GM18868 (cell line): Measurements from ENCODE around the gene PAPPA2.
A peak's percentile ranks its signal among the peaks of the same experiment; 100 is the strongest.
"Not testable (repeated sequence)": the region's sequence is repeated elsewhere in the genome, so short reads cannot be mapped to it uniquely, and the experiment has no call there.

Experiments used
- ATAC-seq: cut with Tn5 transposase; IDR thresholded peaks from one replicate; pipeline ENCODE4 v1.9.1; 2021; ENCODE audit warnings: mild to moderate bottlenecking, moderate library complexity; ENCODE audit not compliant: unreplicated experiment

The PAPPA2 gene, protein sequence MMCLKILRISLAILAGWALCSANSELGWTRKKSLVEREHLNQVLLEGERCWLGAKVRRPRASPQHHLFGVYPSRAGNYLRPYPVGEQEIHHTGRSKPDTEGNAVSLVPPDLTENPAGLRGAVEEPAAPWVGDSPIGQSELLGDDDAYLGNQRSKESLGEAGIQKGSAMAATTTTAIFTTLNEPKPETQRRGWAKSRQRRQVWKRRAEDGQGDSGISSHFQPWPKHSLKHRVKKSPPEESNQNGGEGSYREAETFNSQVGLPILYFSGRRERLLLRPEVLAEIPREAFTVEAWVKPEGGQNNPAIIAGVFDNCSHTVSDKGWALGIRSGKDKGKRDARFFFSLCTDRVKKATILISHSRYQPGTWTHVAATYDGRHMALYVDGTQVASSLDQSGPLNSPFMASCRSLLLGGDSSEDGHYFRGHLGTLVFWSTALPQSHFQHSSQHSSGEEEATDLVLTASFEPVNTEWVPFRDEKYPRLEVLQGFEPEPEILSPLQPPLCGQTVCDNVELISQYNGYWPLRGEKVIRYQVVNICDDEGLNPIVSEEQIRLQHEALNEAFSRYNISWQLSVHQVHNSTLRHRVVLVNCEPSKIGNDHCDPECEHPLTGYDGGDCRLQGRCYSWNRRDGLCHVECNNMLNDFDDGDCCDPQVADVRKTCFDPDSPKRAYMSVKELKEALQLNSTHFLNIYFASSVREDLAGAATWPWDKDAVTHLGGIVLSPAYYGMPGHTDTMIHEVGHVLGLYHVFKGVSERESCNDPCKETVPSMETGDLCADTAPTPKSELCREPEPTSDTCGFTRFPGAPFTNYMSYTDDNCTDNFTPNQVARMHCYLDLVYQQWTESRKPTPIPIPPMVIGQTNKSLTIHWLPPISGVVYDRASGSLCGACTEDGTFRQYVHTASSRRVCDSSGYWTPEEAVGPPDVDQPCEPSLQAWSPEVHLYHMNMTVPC (N-terminal part only)

DNA sequence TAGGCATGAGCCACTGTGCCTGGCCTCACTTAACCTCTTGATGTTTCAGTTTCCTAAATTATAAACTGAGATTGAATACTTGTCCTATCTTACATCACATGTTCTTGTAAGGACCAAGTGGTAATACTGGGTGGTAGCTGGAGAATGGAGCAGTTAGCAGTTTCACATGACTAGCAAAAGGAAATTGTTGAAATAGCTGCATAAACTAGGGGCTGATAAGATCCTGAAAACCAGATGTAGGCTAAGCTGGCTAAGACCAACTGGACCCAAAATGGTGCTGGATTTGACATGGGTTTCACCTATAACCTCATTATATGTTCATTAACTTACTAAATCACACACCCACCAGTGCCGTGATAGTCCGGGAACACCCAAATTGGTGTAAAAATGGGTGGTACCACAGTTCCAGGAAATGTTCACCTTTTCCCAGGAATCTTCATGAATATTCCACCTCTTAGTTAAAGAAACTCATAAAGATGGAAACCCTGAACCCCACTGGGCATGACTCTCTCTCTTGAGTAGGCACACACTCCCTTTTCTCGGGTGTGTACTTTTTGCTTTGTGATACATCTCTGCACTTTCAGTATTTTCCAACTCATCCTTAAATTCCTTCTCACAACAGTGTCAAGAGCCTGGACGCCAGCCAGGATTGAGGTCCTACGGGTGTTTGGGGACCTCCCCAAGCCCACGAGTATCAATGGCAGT, at the start of gene PAPPA2:
TSS of gene PAPPA2 (plus strand) at position 502 of the 705 bp plus-strand sequence. CDS start 93,148 bp downstream, outside the sequence.
- ATAC-seq, result no peak

DNA sequence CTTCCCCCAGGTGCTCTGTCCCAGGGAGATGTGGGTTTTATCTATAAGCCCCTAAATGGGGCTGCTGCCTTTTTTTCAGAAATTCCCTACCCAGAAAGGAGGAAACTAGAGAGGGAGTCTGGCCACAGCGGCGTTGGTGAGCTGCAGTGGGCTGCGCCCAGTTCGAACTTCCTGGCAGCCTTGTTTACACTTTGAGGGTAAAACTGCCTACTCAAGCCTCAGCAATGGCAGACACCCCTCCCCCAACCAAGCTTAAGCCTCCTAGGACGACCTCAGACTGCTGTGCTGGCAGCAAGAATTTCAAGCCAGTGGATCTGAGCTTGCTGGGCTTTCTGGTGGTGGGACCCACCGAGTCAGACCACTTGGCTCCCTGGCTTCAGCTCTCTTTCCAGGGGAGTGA, 46.2 kb upstream of the PAPPA2 start:
- no peak for ATAC-seq

DNA sequence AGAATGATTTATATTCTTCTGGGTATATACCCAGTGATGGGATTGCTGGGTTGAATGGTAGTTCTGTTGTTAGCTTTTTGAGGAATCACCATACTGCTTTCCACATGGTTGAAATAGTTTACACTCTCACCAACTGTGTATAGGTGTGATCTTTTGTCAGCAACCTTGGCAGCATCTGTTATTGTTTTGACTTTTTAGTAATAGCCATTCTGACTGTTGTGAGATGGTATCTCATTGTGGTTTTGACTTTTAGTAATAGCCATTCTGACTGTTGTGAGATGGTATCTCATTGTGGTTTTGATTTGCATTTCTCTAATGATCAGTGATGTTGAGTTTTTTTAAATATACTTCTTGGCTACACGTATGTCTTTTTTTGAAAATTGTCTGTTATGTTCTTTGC, 43.4 kb upstream of the PAPPA2 start:
- ATAC-seq, result not testable (repeated sequence)

DNA sequence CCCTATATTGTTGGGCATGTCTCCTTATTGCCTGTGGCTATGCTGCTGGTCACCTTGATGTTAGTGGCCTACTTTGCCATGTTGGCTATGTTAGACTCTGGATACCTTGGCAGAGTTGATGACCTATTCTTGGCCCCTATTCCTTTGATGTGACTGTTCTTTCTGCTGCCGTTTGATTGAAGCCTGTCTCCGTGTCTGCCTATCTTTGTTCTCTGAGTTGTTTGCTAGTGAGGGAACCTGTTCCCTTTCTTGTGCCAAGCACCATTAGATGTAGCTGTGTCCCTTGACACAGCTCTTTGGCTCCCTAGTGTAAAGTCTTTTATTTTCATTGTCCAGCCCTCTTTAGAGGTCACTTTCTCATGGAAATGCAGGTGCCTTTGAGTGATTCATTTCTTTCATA, 28.7 kb upstream of the PAPPA2 start:
- ATAC-seq, result no peak

DNA sequence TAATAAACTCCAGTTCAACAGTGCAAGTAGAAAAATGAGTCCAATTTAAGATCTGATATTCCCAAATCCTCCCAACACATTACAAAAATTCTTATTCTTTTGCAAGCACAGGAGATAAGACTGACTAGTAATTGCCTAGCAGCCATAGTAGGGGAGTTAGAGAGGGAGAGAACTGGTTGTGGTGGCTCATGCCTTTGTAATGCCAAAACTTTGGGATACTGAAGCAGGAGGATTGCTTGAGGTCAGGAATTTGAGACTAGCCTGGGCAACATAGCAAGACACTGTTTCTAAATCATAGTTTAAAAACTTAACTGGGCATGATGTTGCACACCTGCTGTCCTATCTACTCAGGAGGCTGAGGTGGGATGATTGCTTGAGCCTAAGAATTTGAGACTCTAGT, 26.7 kb upstream of the PAPPA2 start:
- ATAC-seq, result no peak

DNA sequence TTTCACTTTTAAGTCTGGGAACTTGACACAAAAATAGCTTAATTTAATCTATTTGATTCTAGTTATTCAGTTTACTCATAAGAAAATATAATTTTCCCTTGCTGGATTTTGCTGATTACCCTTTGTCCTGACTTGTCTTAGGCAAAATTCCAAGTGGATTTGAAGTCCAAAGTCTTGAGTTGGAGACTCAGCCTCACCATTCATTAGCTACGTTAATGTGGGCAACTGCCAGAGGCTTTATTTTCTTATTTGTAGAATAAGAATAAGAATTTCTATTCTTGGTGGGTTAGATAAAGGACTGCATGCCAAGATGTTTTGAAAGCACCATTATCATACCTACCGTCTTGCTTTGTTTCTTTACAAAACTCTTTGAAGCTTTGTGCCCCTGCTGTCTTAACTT, 22.8 kb upstream of the PAPPA2 start:
- ATAC-seq, result no peak

DNA sequence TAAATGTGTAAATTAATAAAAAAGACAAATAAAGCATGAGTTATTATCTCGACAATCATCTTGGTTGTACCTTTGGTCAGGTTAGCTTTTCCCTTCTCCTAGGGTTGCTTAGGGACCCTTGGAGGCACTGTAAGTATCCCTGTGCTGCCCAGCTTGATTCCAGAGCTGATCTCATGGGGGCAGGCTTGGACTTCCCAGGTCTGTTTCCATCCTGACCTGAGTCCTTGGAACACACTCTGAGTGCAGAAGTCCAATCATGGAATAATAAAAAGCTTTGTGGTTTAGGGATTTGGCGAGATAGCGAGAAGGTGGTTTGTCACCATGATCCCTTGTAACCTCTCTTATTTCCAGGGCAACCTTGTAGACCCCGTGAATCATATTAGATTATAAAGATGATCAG, 18.7 kb upstream of the PAPPA2 start:
- ATAC-seq, result no peak

DNA sequence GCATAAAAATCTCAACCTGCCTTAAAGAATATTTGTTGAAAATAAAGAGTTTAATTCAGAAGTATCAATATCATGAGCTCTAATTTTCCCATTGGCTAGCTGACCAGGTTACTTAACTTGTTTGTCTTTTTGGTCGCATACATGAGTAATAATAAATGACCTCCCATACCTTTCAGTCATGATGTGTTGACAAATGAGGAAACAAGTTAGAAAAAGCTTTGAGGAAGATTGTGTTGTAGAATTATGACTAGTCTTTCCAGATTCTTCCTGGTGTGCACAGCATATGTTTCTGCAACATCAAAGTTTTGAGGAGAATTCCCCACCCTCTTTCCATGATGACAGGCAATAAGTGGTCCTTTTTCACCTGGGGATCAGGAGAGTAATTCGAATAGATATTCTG, 17.6 kb upstream of the PAPPA2 start:
- no peak for ATAC-seq

DNA sequence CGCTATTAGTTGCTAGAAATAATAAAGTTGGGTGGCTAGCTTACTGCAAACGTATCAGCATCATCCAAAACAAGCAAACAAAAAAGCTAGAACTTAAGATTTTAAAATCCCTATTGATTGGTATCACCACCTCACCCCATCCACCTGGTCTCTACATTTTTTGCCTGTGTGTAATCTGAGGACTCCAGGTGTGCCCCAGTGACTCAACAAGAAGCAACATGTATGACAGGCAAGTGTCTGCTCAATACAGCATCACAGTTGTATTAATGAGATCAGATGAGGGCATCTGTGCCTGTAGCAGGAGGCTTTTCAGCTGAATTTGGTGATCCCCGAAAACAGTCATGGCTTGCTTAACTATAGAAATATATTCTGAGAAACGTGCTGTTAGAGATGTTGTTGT, 14.6 kb upstream of the PAPPA2 start:
- no peak for ATAC-seq

DNA sequence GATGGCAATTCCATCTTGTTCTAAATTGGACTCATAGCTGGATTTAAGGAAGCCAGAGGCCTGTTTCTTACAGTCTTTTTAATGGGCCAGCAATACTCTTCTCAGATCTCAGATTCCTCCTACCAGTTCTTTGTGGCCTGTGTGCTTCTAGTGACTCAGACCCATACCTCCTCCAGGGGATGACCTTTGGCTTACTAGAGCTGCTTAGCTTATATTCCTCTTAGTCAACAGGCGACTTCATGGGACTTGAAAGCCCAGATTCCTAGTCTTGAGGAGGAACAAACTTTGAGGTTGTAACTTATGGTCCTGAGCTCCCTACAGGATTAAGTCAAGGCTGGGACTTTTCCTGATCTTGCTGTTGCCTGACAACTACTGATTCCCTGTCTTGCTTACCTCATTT, 12.4 kb upstream of the PAPPA2 start:
- no peak for ATAC-seq

DNA sequence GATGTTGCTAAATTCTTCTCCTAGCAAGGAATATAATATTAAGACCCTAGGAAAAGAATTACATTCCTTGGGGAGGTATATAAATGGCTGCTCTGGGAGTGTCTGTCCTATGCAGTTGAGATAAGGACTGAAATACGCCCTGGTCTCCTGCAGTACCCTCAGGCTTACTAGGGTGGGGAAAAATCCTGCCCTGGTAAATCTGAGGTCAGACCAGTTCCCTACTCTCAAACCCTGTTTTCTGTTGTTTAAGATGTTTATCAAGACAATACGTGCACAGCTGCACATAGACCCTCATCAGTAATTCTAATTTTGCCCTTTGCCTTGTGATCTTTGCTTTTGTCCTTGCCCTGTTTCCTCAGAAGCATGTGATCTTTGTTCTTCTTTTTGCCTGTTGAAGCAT, 11.2 kb upstream of the PAPPA2 start:
- not testable (repeated sequence) for ATAC-seq

DNA sequence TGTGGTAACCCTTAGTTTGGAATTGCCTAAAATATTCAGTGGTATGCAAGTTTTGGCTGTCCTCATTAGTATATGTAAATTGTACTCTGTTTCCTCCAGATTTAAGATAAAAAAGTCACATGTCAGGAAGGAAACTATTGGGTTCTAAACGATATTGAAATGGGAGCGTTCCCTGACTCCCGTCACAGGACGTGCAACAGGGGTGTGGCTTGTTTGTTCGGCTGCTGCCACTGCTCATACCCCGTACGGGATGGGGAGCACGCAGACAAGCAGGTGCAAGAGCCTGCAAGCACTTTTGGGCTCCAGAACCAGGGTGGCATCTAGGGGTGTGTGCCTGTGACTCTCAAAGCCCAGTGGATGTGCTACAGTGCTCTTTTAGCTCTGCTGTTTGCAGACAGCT, 6.2 kb upstream of the PAPPA2 start:
- no peak for ATAC-seq

DNA sequence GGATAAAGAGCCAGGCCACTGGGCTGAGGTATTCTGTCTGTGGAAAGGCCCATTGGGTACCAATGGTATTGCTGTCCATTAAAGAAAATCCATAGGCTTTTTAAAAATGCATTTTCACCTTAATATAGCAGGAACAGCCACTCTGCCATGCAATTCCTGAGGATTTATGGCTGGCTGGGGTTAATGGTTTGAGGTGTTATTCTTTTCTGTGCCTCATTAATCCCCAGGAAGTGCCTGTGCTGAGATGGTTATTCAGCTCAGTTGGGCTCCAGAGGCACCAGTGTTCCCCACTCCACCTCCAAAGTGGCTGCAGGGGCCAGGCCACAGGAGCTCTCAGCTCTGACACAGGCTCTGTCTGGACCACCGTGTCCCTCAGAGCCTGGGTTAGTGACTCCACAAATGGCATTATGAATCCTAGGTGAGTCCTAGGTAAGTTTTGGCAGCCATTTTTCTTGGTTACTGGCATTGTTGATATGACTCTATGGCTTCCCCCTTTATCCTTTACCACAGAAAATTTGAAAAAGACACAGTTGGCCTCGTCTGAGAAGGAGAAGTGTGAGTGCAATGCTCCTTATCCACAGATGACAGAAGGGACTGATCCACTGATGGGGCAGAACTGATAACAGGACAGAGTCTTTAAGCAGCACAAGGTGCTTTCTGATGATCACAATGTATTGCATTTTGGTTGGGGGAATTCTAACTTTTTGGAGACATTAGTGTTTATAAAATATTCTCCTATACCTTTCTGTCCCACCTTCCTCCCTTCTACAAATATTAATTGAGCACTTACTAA, 2.2 kb upstream of the PAPPA2 start:
- no peak for ATAC-seq

DNA sequence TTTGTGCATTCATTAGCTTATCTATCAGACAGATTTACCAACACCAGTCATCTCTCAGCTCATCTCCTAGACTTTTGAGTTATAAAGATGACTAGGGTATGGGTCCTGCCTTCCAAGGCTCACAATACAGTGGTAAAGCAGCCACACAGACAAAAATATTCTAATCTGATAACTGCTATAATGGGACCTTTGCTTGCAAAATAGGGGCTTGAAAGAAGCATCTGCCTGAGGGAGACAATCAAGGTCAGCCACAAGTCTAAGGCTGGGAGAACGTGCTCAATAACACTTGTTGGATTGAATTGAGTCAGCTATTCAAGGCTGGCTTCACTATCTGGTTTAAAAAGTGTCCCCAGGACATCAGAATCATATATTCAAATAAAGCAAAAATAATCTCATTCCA, 1.4 kb upstream of the PAPPA2 start:
- no peak for ATAC-seq

DNA sequence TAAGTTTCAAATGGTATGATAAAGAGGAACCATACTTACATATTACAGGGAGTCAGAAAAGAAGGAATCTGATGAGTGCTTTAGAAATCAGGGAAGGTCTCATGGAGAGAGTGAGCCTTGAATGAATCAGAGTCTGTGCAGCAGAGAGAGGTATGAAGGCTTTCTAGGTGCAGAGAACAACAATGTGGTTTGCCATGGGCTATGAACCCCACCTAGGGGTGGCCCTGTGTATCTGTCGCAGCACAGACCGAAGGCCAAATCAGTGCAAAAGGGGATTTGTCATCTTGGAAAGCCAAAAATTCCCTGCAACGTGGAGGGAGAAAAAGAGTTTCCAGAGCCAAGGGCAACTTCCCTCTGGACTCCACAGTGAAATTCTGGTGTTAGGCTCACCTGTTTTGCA, 3.5 kb downstream of the PAPPA2 start:
- ATAC-seq, result peak; percentile 59

DNA sequence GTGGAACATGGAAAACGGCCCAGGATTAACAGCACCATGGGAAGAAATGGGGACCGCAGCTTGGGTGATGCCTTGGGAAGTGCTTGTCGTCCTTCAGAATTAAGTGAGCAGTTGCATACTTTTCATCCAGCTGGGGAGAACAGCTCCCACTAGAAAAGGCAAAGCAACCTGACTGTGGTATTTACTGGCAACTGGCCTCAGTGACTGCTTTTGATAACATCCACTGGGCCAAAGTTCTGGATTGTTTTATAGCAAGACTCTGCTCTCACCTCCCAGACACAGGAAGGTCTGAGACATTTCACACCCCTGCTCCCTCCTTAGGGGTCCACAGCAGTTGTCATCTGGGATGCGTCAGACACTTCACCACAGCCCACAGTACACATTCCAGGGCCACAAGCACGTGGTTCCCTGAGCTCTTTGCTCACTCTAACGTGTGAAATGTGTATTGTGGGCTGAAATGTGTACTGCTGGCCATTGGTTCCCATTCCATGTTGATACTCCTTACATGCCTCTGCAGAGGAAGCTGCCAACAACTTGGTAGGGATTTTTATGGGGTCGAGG, 6.6 kb downstream of the PAPPA2 start:
- no peak for ATAC-seq

DNA sequence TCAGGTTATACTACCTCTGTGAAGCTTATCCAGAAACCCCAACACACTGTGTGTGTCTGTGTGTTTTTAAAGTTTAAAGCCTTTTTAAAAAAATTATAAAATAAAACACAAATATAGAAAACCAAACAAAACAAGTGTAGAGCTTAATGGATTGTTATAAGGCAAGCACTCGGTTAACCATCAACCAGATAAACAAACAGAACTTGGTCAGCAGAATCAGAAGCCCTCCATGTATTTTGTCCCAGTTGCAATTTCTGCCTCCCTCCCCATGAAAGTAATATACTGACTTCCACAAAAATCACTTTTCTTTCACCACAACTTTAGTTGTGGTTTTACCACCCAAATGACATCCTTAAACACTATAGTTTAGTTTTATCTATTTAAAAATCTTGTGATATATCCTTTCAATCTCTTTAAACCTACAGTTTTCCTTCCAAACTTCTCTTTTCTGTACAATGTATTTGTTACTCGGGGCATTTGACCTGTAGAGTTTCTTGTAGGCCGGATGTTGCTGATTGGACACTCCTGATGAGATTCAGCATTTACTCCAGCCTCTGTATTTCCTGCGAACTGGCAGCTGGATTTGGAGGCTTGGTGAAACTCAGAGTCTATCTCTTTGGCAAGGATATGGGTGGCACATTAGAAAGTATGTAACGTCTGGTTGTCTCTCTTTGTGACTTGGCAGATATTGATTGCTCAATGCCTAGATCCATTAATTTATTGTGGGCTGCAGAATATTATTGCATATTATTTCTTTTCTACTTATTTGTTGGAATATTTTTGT, 8.6 kb downstream of the PAPPA2 start:
- no peak for ATAC-seq

DNA sequence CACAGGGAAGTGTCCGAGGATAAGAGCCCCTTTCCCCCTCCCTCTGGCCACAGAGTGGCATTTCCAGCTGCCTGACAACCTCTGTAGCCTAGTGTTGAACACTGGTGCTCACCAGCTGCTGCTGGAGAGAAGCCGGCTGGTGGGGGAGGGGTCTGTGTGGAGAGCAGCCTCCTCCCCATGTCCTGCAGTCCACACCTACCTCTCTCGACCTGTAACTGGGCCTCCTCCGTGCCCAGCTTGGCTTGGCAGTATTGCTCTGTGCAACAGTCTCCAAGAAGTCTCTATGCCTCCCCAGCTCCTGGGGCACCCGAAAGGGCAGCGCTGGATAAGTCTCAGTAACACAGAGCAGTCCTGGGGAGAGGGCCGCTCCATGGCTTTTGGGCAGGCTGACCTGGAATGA, 17.0 kb downstream of the PAPPA2 start:
- no peak for ATAC-seq

DNA sequence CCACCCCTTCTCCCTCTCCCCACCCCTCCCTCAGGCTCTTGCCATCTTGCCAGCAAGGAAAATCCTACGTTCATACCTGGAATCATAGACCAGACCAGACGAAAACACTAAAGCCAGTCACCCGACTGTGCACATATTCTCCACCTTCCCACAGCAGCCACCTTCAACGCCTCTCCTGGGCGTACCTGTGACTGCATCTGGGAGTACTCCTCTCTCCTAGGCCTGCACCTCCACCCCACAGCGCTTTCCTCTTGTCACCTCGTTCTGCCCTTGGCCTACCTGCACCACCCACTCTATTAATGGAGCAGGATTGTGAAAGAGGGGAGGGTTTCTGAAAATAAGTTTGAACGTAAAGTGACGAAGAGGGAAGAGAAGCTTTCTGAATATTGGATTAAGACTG, 17.8 kb downstream of the PAPPA2 start:
- no peak for ATAC-seq
